HG03439 (cell line): Measurements from ENCODE around the gene SASH3.

ENCODE experiments used
- ATAC-seq: cut with Tn5 transposase; IDR thresholded peaks from one replicate; pipeline ENCODE4 v1.9.1; 2021; ENCODE audit warnings: mild to moderate bottlenecking, moderate library complexity; ENCODE audit not compliant: unreplicated experiment

The SASH3 gene

GRCh38 chrX:129759576-129760061, 20.1 kb upstream of the SASH3 start:
- no peak for ATAC-seq

- ATAC-seq, result no peak
Observed at GRCh38 chrX:129760155-129760554, 19.6 kb upstream of the SASH3 start.

- ATAC-seq, result no peak
Observed at GRCh38 chrX:129760981-129761380, 18.8 kb upstream of the SASH3 start.

GRCh38 chrX:129761596-129761995, 18.2 kb upstream of the SASH3 start:
- no peak for ATAC-seq

- ATAC-seq, result no peak
Observed at GRCh38 chrX:129762448-129762847, 17.3 kb upstream of the SASH3 start.

GRCh38 chrX:129763666-129764065, 16.1 kb upstream of the SASH3 start:
- no peak for ATAC-seq

- no peak for ATAC-seq
Observed at GRCh38 chrX:129768186-129768585, 11.6 kb upstream of the SASH3 start.

GRCh38 chrX:129768586-129769466, 10.9 kb upstream of the SASH3 start:
- no peak for ATAC-seq

- peak; percentile 36 for ATAC-seq
Observed at GRCh38 chrX:129769467-129770154, 10.1 kb upstream of the SASH3 start.

GRCh38 chrX:129771266-129771995, 8.3 kb upstream of the SASH3 start:
- ATAC-seq, result no peak

- peak; percentile 67 for ATAC-seq
Observed at GRCh38 chrX:129772796-129773431, 6.8 kb upstream of the SASH3 start.

- ATAC-seq, result no peak
Observed at GRCh38 chrX:129773649-129774458, 5.9 kb upstream of the SASH3 start.

GRCh38 chrX:129777218-129778030, 2.3 kb upstream of the SASH3 start:
- peak; percentile 31 for ATAC-seq

GRCh38 chrX:129779086-129779672, 570 bp upstream of the SASH3 start:
- no peak for ATAC-seq

GRCh38 chrX:129780441-129781105, 824 bp downstream of the SASH3 start:
- ATAC-seq, result no peak

GRCh38 chrX:129781134-129781672, 1.5 kb downstream of the SASH3 start:
- peak; percentile 66 for ATAC-seq

- ATAC-seq, result no peak
Observed at GRCh38 chrX:129781680-129782495, 2.1 kb downstream of the SASH3 start.
